ENCODE data around the gene ABHD1. TPM values are rescaled to one million over a fixed set of nuclear protein-coding genes. Genes with fewer than 3 reads are reported as not detected.
A peak's percentile ranks its signal among the peaks of the same experiment; 100 is the strongest.

ABHD1 gene
- total and polyA plus RNA-seq, 9 donors = 0.86 to 2.4 (median 1.5) TPM; not detected in 2

DNA sequence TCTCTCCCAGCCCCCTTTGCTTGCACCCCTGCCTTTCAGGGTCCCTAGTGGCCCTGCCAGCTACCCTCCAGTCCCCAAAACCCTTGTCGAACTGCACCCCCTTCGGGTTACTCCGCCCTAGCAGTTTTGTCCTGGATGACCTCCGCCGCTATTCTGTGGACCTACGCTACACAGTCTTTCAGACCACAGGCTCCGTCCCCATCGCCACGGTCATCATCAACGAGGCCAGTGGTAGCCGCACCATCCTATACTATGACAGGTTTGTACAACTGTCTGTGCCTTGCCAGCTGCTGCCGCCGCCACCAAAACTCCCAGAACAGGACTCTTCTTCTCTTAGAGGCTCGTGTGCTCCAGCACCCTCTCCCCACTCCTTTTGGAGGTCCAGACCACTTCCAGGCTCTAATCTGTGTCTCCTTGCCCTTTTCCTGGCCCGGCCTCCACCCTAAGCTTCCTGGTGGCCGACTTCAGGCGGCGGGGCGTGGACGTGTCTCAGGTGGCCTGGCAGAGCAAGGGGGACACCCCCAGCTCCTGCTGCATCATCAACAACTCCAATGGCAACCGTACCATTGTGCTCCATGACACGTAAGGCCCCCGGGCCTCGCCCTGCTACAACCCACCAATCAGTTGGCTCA is 29.1 kb upstream of the ABHD1 start:
- TF ChIP-seq, protein P1, sequence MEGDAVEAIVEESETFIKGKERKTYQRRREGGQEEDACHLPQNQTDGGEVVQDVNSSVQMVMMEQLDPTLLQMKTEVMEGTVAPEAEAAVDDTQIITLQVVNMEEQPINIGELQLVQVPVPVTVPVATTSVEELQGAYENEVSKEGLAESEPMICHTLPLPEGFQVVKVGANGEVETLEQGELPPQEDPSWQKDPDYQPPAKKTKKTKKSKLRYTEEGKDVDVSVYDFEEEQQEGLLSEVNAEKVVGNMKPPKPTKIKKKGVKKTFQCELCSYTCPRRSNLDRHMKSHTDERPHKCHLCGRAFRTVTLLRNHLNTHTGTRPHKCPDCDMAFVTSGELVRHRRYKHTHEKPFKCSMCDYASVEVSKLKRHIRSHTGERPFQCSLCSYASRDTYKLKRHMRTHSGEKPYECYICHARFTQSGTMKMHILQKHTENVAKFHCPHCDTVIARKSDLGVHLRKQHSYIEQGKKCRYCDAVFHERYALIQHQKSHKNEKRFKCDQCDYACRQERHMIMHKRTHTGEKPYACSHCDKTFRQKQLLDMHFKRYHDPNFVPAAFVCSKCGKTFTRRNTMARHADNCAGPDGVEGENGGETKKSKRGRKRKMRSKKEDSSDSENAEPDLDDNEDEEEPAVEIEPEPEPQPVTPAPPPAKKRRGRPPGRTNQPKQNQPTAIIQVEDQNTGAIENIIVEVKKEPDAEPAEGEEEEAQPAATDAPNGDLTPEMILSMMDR (IDR thresholded peaks at IDR 0.05) = no peak
- TF ChIP-seq POLR2A (IDR thresholded peaks at IDR 0.05) (no peak), EP300 (IDR thresholded peaks at IDR 0.05) (no peak)
- intact Hi-C loops (cut with DNase I) = loop anchor here in 1 of 4 donors (10.0 kb wide), 1 partner anchor 180 kb away; the partner anchor contains the start of gene DNAJC5G
- WGBS, 3 donors = 90 to 91% (median 91%) methylated on average over 24 of the region's 24 CpGs
- Histone ChIP-seq H3K9me3 (no peaks in the 10 kb centered on the region), H3K27ac (no peak overlapping the region), H3K4me3 (no peak overlapping the region), H3K36me3 (no peaks in the 10 kb centered on the region), H3K4me1 (ENCODE audit: insufficient read depth) (no peaks in the 10 kb centered on the region), H3K27me3 (no peaks in the 10 kb centered on the region)
- peak in 2 of 5 donors; percentile 15 to 40 for DNase-seq

DNA sequence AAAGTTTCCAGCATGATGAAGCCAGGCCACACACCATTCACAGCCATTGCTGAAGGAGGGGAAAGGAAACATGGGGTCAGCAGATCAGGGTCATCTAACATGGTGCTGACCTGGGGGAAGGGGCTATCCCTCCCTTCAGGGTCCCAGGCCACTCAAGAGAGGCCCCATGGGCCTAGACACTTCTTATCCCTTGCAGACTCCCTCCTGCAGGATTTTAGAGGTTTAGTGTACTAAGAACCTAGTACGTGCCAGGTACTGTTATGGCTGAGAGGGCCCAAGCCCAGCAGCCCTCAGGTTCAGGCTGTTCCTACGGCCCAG is 28.2 kb upstream of the ABHD1 start:
- TF ChIP-seq POLR2A (IDR thresholded peaks at IDR 0.05) (no peak), EP300 (IDR thresholded peaks at IDR 0.05) (no peak)
- TF ChIP-seq, protein P1 (IDR thresholded peaks at IDR 0.05) = no peak
- no peaks in the 10 kb centered on the region for H3K27me3 ChIP-seq
- WGBS, 3 donors = 73 to 77% (median 77%) methylated on average over 2 of the region's 2 CpGs

GRCh38 chr2:27095745-27096651 is 27.6 kb upstream of the ABHD1 start:
- Histone ChIP-seq H3K27me3 (no peaks in the 10 kb centered on the region), H3K9me3 (no peaks in the 10 kb centered on the region), H3K36me3 (no peaks in the 10 kb centered on the region), H3K27ac (no peak overlapping the region), H3K4me1 (ENCODE audit: insufficient read depth) (no peaks in the 10 kb centered on the region), H3K4me3 (peak overlapping the region; percentile 11)
- TF ChIP-seq, protein P1 (IDR thresholded peaks at IDR 0.05) = no peak
- TF ChIP-seq POLR2A (IDR thresholded peaks at IDR 0.05) (no peak), EP300 (IDR thresholded peaks at IDR 0.05) (no peak)
- peak; percentile 62 to 74 (median 72) for DNase-seq
- intact Hi-C loops (cut with DNase I) = loop anchor here (5.0 to 10.0 kb wide), 4 partner anchors 96 to 186 kb away; partner anchors contain the start of genes DNAJC5G (in 3 of the 4) and TRIM54 (in 1 of the 4)
- 11 to 16% (median 14%) methylated on average over 17 to 18 of the region's 18 CpGs for WGBS, 3 donors

More for the DNA sequence above, 28.2 kb upstream of the ABHD1 start:
- no peak overlapping the region for H3K4me3 ChIP-seq
- no peaks in the 10 kb centered on the region for H3K36me3 ChIP-seq
- no peak overlapping the region for H3K27ac ChIP-seq
- DNase-seq = peak in 1 of 5 donors; percentile 11
- H3K4me1 ChIP-seq (ENCODE audit: insufficient read depth) = no peaks in the 10 kb centered on the region
- intact Hi-C loops (cut with DNase I) = loop anchor here (5.0 to 10.0 kb wide), 4 partner anchors 97 to 187 kb away; partner anchors contain the start of genes DNAJC5G (in 3 of the 4) and TRIM54 (in 1 of the 4)
- no peaks in the 10 kb centered on the region for H3K9me3 ChIP-seq

DNA sequence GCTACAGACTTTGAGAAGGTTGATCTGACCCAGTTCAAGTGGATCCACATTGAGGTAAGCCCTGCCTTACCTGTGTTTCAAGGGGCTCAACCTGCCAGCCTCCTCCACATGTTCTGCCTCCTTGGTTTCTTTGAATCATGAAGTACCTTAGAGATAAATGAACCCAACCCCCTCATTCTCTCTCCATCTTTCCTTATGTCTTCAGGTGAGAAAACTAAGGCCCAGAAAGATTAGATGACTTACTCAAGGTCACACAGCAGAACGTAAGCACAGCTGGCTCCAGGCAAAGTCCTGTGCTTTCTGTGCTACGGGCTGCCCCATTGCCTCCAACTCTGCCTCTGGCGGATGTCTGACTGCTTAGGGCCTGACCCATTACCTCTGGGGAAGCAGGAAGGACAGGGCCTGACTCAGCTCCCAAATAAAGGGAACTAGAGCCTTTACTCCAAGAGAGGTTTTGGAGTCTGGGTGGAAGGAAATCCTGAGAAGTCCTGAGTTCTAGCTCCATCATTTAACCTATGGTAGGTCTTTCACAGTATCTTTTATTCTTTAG is 26.8 kb upstream of the ABHD1 start:
- no peak for DNase-seq
- intact Hi-C loops (cut with DNase I) = loop anchor here (5.0 to 10.0 kb wide), 4 partner anchors 95 to 185 kb away; partner anchors contain the start of genes DNAJC5G (in 3 of the 4) and TRIM54 (in 1 of the 4)
- TF ChIP-seq EP300 (IDR thresholded peaks at IDR 0.05) (no peak), POLR2A (IDR thresholded peaks at IDR 0.05) (no peak)
- TF ChIP-seq, protein P1 (IDR thresholded peaks at IDR 0.05) = no peak
- Histone ChIP-seq H3K36me3 (no peaks in the 10 kb centered on the region), H3K27ac (no peak overlapping the region), H3K9me3 (no peaks in the 10 kb centered on the region), H3K27me3 (no peaks in the 10 kb centered on the region), H3K4me1 (ENCODE audit: insufficient read depth) (no peaks in the 10 kb centered on the region), H3K4me3 (no peak overlapping the region)
- WGBS, 3 donors = 22 to 43% (median 27%) methylated on average over 3 of the region's 3 CpGs
